CD4-positive, alpha-beta T cell treated with Interleukin-6 at 100 ng/mL for 8 hours (primary cell): Measurements from ENCODE around the gene PVALEF.

Source experiments
- DNase-seq: peaks from one replicate; pipeline ENCODE4 v3.0.0-alpha.2; 2020; ENCODE audit warnings: mixed read lengths, low spot score

PVALEF gene

GRCh38 chr17:81183316-81183715, 18.0 kb downstream of the PVALEF start:
- no peak for DNase-seq

GRCh38 chr17:81183807-81184206, 18.5 kb downstream of the PVALEF start:
- DNase-seq = no peak

GRCh38 chr17:81184555-81184954, 19.2 kb downstream of the PVALEF start:
- no peak for DNase-seq

- no peak for DNase-seq
These were observed 20.9 kb downstream of the PVALEF start for GRCh38 chr17:81186203-81186602.

DNA sequence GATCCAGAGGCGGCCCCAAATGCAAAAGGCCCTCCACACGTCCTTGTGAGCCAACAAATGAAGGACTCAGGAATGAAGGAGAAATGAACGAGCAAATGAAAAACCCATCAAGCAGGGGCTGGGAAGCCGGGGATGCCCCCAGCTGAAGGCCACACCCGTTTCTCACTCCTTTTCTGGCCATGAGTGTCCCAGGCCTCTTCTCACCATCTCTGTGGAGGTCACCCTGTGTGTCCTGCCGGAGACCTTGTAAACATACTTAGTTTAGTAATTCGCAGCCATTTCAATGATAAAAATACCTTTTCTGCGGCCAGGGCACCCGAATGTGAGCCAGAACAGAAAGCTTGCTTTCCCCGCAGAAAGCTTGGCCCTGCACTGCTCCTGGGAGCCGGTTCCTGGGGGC, 21.8 kb downstream of the PVALEF start:
- DNase-seq = no peak

DNA sequence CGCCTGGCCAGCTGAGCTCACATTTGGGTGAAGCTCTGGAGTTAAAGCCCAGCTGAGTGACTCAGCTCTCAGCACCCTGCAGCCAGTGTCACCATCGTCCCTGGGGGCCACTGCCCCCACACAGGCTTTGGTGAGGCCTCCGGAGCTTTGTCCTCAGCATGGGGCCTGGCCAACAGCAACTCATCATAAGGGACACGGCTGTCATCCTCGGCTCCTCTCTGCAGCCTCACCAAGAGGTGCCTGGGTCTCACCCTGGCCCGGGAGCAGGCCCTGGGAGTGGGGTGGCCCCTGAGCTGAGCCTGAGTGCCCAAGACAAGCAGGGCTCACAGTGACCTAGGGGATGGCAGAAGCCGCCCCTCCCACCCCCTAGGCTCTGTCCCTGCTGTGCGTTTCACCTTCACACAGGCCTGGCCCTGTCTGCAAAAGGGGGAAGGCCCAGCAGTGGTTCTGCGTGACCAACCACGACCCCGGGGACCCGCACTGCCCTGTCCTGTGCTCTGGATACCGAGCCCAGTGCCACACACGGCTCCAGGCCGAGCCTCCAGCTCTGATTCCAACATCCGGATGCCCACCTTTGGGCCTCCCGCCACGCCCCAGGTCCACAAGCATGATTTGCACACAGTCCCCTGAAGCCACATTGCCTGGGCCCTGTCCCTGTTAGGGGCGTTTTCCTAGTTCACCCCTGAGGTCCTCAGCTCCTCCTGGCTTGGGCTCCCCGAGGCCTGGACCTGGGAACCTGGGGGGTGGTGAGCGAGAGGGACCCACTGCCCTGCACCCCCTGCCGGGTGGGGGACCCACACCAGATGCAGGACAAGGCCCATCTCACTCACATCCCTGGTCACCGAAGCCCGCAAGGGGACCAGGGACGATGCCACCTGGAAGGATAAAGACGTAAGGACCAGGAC, 22.5 kb downstream of the PVALEF start:
- no peak for DNase-seq

- DNase-seq = no peak
These were observed 23.2 kb downstream of the PVALEF start for GRCh38 chr17:81188491-81188840.

DNA sequence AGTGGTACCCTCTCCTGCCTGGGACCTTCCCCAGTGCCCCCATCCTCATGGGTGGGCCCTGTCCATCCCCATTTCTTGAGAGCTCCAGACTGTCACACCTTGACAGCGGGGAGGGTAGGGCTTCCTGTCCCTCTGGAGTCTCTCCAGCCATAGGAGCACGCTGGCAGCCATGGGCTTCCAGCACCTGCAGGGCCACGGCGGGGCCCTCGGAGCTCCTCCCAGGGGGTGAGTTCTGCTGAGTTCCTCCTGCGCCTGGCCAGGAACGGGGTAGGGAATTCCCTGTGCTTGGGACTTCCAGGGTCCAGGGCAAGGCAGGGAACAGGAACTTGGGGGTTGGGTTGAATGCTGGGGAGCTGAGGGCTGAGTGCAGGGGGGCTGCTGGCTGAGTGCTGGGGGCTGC, 23.7 kb downstream of the PVALEF start:
- no peak for DNase-seq

DNA sequence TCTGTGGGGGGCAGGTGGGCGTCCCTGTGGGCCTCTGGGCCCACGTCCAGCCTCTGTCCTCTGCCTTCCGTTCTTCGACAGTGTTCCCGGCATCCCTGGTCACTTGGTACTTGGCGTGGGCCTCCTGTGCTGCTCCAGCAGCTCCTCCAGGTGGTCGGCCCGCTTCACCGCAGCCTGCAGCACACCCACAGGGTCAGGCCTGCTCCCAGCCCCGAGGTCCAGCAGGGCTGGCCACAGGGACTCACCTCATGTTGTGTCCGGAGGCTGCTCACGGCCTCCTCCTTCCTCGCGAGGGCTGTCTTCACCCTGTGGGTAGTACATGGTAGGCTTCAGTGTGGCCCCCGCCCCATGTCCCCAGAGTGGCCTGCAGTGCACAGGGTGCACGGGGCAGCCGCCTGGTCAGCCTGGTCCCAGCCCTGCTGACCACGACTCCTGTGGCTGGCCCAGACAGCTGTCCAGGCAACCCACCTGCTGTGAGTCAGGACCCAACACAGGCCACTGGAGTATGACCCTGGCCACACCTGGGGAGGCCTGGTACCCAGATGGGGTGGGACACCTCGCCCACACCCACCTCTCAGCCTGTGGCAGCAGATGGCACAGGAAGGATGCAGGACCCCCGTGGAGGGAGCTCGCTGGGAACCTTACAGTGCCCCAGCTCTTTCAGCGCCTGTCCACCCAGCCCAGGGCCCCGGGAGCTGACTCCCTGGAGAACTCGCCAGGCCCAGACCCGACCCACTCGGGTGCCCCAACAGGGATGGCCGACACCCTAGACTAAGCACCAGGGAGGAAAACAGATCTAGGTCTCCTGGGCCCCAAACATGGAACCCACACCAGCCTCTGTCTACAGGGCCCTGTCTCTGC, 24.6 kb downstream of the PVALEF start:
- no peak for DNase-seq

DNA sequence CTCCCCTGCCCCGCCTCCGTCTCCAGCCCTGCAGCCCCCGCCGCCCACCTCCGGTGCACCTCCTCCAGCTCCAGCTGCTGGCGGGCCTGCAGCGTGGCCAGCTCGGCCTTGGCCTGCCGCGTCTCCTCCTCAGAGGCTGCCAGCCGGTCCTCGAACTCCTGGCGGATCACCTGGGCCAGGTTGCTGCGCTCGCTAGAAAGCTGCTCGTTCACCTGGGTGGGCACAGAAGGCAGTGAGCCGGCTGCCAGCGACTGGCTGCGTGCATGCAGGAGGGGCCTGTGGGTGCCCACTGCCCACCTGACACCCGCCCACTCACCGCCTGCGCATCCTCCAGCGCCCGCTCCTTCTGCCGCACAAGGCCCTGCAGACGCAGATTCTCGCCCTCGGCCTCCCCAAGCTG, 25.3 kb downstream of the PVALEF start:
- DNase-seq = no peak

DNA sequence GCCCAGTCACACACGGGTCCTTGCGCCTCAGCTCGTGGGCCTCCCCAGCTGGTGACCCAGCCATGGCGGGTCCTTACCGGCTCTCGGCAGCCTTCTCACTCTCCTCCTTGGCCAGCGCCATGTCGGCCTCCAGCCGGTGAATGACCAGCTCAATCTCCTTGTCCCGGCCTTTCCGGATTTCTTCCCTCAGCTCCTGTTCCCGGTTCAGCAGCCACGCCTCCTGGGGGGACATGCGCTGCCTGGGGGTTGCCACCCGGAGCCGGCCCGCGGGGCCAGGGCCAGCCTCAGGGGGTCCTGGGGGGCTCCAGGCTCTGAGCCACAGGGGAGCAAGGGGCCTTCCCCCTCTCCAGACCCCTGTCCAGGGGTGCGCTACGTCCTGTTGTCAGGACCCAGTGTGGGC, 25.8 kb downstream of the PVALEF start:
- no peak for DNase-seq

- no peak for DNase-seq
These were observed 26.3 kb downstream of the PVALEF start for GRCh38 chr17:81191646-81192045.

- no peak for DNase-seq
These were observed 27.2 kb downstream of the PVALEF start for GRCh38 chr17:81192386-81193050.

DNA sequence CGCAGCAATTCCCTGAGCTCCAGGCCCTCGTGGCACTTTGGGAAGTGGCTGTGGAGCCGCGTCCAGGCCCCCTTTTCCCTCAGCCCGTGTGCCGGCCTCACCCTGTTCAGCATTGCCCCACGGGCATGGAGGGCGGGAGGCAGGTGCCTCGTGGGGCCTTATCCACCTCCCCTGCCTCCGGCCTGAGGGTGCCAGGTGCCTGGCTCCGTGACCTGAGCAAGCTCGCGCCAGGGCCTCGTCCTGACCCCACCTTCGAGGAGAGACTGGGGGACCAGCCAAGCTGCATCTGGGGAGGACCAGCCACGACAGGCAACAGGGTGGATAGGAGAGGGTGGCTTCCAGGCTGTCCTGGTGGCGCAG, 27.7 kb downstream of the PVALEF start:
- DNase-seq = no peak

GRCh38 chr17:81193470-81194224, 28.3 kb downstream of the PVALEF start:
- DNase-seq = no peak

- DNase-seq = no peak
These were observed 29.0 kb downstream of the PVALEF start for GRCh38 chr17:81194225-81194760.

DNA sequence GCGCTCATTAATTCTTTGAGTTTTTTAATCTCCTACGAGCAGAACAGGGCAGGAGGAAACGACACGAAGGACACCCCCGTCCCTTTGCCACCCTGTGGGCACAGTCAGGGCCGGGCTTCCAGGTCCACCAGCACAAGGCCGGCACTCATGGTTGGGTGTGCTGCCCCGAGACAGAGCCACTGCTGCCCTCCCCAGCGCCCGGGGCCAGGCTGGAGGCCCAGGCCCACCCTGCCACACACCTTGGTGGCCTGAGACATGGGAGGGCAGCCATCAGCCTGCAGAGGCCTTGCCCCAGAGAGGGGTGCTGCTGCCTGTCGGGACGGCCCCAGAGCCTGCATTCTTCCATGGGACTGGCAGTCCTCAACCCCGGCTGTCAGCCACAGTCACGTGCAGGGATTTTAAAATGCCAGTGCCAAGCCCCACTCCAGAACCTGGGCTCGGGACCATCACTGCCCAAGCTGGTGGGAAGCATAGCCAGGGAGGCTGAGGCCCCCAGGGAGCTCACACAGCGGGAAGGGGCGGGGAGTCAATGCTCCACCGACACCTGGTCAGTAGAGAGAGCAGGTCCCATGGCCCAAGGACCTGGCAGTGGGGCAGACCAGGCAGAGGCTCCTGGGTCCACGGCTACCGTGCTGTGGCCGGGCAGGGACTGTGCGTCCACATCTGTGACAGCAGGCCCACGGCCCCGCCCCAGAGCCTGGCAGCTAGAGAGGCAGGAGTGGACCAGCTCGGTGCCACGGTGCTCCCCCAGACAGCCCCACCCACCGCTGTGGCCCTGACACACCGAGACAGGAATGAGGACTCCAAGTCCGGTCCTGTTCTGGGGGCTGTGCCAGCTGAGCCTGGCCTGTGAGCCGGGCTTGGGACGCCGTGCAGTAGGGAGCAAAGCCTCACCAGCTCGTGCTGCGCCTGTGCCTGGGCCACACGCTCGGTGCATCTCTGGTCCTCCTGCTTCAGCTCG, 29.9 kb downstream of the PVALEF start:
- DNase-seq = no peak

DNA sequence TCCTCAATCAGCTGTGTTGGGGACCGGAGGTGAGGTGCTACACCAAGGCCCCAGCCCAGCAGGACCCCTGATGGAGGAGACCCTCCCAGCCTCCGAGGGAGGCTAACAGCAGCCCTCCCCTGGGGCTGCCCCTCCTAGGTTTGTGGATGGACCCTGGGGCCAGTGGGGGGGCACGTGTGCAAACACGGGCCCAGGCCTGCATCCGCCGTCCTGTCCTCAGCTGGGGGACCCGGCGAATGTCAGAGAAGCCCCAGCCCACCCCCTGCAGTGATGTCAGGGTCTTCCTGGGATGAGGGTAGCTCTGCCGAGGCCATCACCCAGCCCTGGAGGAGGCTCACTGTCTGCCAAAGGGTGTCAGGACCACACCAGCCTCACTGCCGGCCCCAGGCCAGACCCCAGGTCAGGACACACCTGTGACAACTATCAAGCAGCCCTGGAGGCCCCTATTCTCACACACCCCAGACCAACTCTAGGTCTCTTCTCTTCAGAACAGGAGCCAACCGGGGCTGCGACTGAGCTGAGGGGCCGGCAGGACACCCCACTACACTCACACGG, 30.7 kb downstream of the PVALEF start:
- no peak for DNase-seq

DNA sequence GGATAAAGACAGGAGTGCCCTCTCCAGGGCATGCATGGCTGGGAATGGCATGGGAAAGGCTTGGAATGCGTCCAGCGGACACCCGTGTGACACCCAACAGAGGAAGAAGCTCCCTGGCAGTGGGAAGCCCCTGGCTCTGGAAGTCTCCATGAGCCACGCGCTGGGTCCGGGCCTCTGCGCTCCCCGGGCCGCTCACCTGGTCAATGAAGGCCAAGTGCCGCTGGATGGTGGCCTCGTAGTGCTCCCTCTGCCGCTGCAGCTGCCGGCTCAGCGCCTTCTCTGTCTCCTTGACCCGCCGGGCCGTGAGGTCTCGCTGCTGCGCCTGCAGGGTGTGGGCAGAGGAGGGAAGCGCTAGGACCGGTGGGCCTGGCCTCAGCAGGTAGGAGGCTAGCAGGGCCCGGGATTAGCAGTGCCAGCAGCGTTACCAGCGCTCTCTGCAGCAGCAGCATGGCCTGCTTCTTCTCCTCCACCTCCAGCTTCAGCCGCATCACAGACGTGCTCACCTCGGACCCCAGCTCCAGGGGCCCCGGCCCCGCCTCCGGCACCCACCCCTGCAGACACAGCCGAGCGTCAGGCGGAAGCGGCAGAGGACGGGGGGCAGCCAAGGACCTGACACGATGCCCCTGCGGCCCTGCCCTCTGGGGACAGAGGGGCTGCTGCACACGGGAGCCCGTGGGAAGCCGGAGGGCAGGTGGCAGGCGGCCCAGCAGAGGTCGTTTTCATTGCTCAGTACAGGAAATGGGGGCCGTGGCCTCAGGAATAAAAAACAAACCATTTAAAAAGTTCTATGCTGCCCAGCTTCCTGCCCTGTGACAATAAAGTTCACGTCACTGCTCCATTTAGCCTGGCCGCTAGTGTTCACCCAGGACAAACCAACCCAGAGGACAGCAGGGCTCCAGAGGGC, 31.4 kb downstream of the PVALEF start:
- no peak for DNase-seq
